T-cell (primary cell): Measurements from ENCODE around the gene PLCB4. TPM values are rescaled to one million over a fixed set of nuclear protein-coding genes. Genes with fewer than 3 reads are reported as not detected.

Source experiments
- ATAC-seq, 4 experiments: fragments of 200-7000 bp in 3 of 4; fragments of 150-1000 bp in 1 of 4; cut with Tn5 transposase; replicated peaks in 1 of 4; 1 replicate in 3 of 4; 2 replicates in 1 of 4; pipeline ENCODE4 v1.10.0; 2021; ENCODE audit warnings: moderate library complexity in 3 of 4, mild to moderate bottlenecking in 2 of 4, moderate number of reproducible peaks in 1 of 4
- CTCF ChIA-PET, 2 donors: fragments of 300-600 bp; sonication (Branson Sonifier 250); formaldehyde crosslinking; loops; one replicate each; lab custom pipeline; 2022; ENCODE audit warnings: antibody characterized with exemption in 2 of 2; lab: Charles Lee
- POLR2A ChIA-PET, 2 donors: fragments of 300-600 bp; sonication (Branson Sonifier 250); formaldehyde crosslinking; loops; one replicate each; lab custom pipeline; 2022; ENCODE audit warnings: antibody characterized with exemption in 2 of 2; lab: Charles Lee
- DNase-seq, 35 experiments: peaks; one replicate each; pipeline versions ENCODE4 v3.0.0 to v3.0.0-alpha.2; 2013 to 2023
- H3K27ac ChIP-seq: one replicate; pipeline ENCODE4 v1.5.1; 2013; ENCODE audit warnings: low read length
- H3K27me3 ChIP-seq, 2 experiments: replicated peaks in 1 of 2; 1 replicate in 1 of 2; 2 replicates in 1 of 2; pipeline versions ENCODE4 v1.6.1 to v1.7.0; 2013; ENCODE audit warnings: low read length in 1 of 2, mixed read lengths in 1 of 2; ENCODE audit not compliant: control insufficient read depth in 2 of 2, insufficient read depth in 2 of 2; ENCODE audit errors: extremely low read depth in 1 of 2
- H3K36me3 ChIP-seq, 2 donors: 1 replicate in 1 of 2; 2 replicates in 1 of 2; pipeline versions ENCODE4 v1.6.1 to v1.7.0; 2013; ENCODE audit warnings: low read length in 1 of 2; ENCODE audit not compliant: control insufficient read depth in 2 of 2, insufficient read depth in 1 of 2; ENCODE audit errors: extremely low read depth in 1 of 2
- H3K4me1 ChIP-seq, 2 experiments: 1 replicate in 1 of 2; 2 replicates in 1 of 2; pipeline versions ENCODE4 v1.6.1 to v1.7.0; 2013; ENCODE audit warnings: low read length in 2 of 2, mixed read lengths in 1 of 2; ENCODE audit not compliant: insufficient read depth in 2 of 2, control insufficient read depth in 1 of 2; ENCODE audit errors: extremely low read depth in 1 of 2
- H3K4me3 ChIP-seq, 2 donors: 1 replicate in 1 of 2; 2 replicates in 1 of 2; pipeline versions ENCODE4 v1.5.1 to v1.7.0; 2013; ENCODE audit warnings: mild to moderate bottlenecking in 2 of 2, low read length in 1 of 2, moderate library complexity in 1 of 2; ENCODE audit not compliant: control insufficient read depth in 1 of 2; ENCODE audit errors: extremely low read depth in 1 of 2
- H3K9me3 ChIP-seq: 2 replicates; pipeline ENCODE4 v1.7.0; 2013
- H3K27ac Mint-ChIP-seq, 2 donors: one replicate each; pipeline ENCODE4 v1.8.0; 2020 to 2021; ENCODE audit warnings: mild to moderate bottlenecking in 2 of 2, mixed read lengths in 2 of 2
- H3K27me3 Mint-ChIP-seq, 2 donors: one replicate each; pipeline ENCODE4 v1.8.0; 2021 to 2022; ENCODE audit warnings: mixed read lengths in 2 of 2
- H3K36me3 Mint-ChIP-seq: one replicate; pipeline ENCODE4 v1.8.0; 2021; ENCODE audit warnings: mixed read lengths
- H3K4me1 Mint-ChIP-seq, 3 donors: one replicate each; pipeline ENCODE4 v1.8.0; 2020 to 2022; ENCODE audit warnings: mixed read lengths in 3 of 3, mild to moderate bottlenecking in 1 of 3
- H3K4me3 Mint-ChIP-seq, 3 donors: one replicate each; pipeline ENCODE4 v1.8.0; 2020 to 2022; ENCODE audit warnings: mild to moderate bottlenecking in 3 of 3, mixed read lengths in 3 of 3, moderate library complexity in 3 of 3
- H3K9me3 Mint-ChIP-seq, 3 donors: one replicate each; pipeline ENCODE4 v1.8.0; 2020 to 2022; ENCODE audit warnings: mixed read lengths in 3 of 3
- WGBS: methylation state at CpG from one replicate; pipeline ENCODE4 v1.1.5; 2013; ENCODE audit warnings: missing lambda C conversion rate; ENCODE audit not compliant: insufficient coverage; 5-methylcytosine and 5-hydroxymethylcytosine counted together
- total RNA-seq, 35 experiments: library from RNA in 6 of 35; stranded (reverse) in 6 of 35; fragments of 120-200 nt in 1 of 35; gene quantifications; one replicate each; pipeline versions ENCODE4 v1.2.1 to v1.2.4 and lab custom pipeline; 2013 to 2026

PLCB4 gene
- total RNA-seq, 5 donors from 2014 or later (not counting 1 experiment from before 2014, with no cell fraction given), result 0.06 to 0.07 TPM; not detected in 3

- ChIA-PET CTCF (no interaction called here), POLR2A (no interaction called here)
- DNase-seq, result no peak
- H3K27me3 Mint-ChIP-seq, result no peaks in the 10 kb centered on the region
- H3K4me3 ChIP-seq, result no peak overlapping the region
- H3K4me1 ChIP-seq, result peaks cover 0 to 12% of the 10 kb centered on the region in 2 experiments
- no peak overlapping the region for H3K27ac ChIP-seq
- ATAC-seq, result no peak
- no peaks in the 10 kb centered on the region for H3K36me3 Mint-ChIP-seq
- no peaks in the 10 kb centered on the region for H3K4me1 Mint-ChIP-seq
- H3K36me3 ChIP-seq, result no peaks in the 10 kb centered on the region
- H3K27ac Mint-ChIP-seq, result no peak overlapping the region
- H3K9me3 ChIP-seq, result no peaks in the 10 kb centered on the region
- H3K27me3 ChIP-seq, result no peaks in the 10 kb centered on the region
- H3K4me3 Mint-ChIP-seq, result no peak overlapping the region
- 65% methylated on average over 4 of the region's 8 CpGs for WGBS
- peaks cover 6 to 22% (median 19%) of the 10 kb centered on the region in 3 donors for H3K9me3 Mint-ChIP-seq
Measured at GRCh38 chr20:9140162-9140760, 71.4 kb downstream of the PLCB4 start.

- POLR2A ChIA-PET, result no interaction called here
- no peak for DNase-seq
- no peak overlapping the region for H3K4me3 Mint-ChIP-seq
- no peak for ATAC-seq
- H3K9me3 Mint-ChIP-seq, result peaks cover 6 to 23% (median 23%) of the 10 kb centered on the region in 3 donors
- no peaks in the 10 kb centered on the region for H3K27me3 ChIP-seq
- CTCF ChIA-PET, result no interaction called here
- no peaks in the 10 kb centered on the region for H3K36me3 Mint-ChIP-seq
- no peak overlapping the region for H3K27ac ChIP-seq
- no peaks in the 10 kb centered on the region for H3K4me1 Mint-ChIP-seq
- H3K36me3 ChIP-seq, result no peaks in the 10 kb centered on the region
- H3K4me1 ChIP-seq, result peaks cover 0 to 17% of the 10 kb centered on the region in 2 experiments
- no CpG with 5 or more reads among the region's 1 CpG for whole genome bisulfite sequencing
- H3K9me3 ChIP-seq, result no peaks in the 10 kb centered on the region
- no peak overlapping the region for H3K4me3 ChIP-seq
- no peaks in the 10 kb centered on the region for H3K27me3 Mint-ChIP-seq
- no peak overlapping the region for H3K27ac Mint-ChIP-seq
Measured at GRCh38 chr20:9141070-9141469, 72.2 kb downstream of the PLCB4 start.

- no peaks in the 10 kb centered on the region for H3K4me1 Mint-ChIP-seq
- POLR2A ChIA-PET, result no interaction called here
- H3K36me3 Mint-ChIP-seq, result no peaks in the 10 kb centered on the region
Measured at GRCh38 chr20:9141921-9142320, 73.0 kb downstream of the PLCB4 start.

GRCh38 chr20:9142809-9143208, 73.9 kb downstream of the PLCB4 start:
- ChIA-PET POLR2A (no interaction called here), CTCF (no interaction called here)
- Mint-ChIP-seq H3K9me3 (peaks cover 7 to 34% (median 25%) of the 10 kb centered on the region in 3 donors), H3K36me3 (no peaks in the 10 kb centered on the region), H3K4me3 (no peak overlapping the region), H3K27me3 (no peaks in the 10 kb centered on the region), H3K4me1 (no peaks in the 10 kb centered on the region), H3K27ac (no peak overlapping the region)
- Histone ChIP-seq H3K9me3 (no peaks in the 10 kb centered on the region), H3K27me3 (no peaks in the 10 kb centered on the region), H3K4me1 (peaks cover 0 to 17% of the 10 kb centered on the region in 2 experiments), H3K36me3 (no peaks in the 10 kb centered on the region), H3K4me3 (no peak overlapping the region), H3K27ac (no peak overlapping the region)
- ATAC-seq (no peak), DNase-seq (no peak)
- WGBS, result 67% methylated on average over 3 of the region's 3 CpGs

More at GRCh38 chr20:9141921-9142320, 73.0 kb downstream of the PLCB4 start:
- Mint-ChIP-seq H3K27me3 (no peaks in the 10 kb centered on the region), H3K27ac (no peak overlapping the region), H3K9me3 (peaks cover 7 to 31% (median 25%) of the 10 kb centered on the region in 3 donors), H3K4me3 (no peak overlapping the region)
- no peaks in the 10 kb centered on the region for H3K27me3 ChIP-seq
- peaks cover 0 to 17% of the 10 kb centered on the region in 2 experiments for H3K4me1 ChIP-seq
- H3K4me3 ChIP-seq, result no peak overlapping the region
- H3K36me3 ChIP-seq, result no peaks in the 10 kb centered on the region
- H3K9me3 ChIP-seq, result no peaks in the 10 kb centered on the region
- H3K27ac ChIP-seq, result no peak overlapping the region
- no peak for ATAC-seq
- CTCF ChIA-PET, result no interaction called here
- DNase-seq, result no peak

- no peaks in the 10 kb centered on the region for H3K9me3 ChIP-seq
- no peak overlapping the region for H3K27ac ChIP-seq
- H3K4me3 Mint-ChIP-seq, result no peak overlapping the region
- H3K4me3 ChIP-seq, result no peak overlapping the region
- peaks cover 5 to 39% (median 29%) of the 10 kb centered on the region in 3 donors for H3K9me3 Mint-ChIP-seq
- no CpG with 5 or more reads among the region's 1 CpG for WGBS
- no peaks in the 10 kb centered on the region for H3K4me1 Mint-ChIP-seq
- ChIA-PET POLR2A (no interaction called here), CTCF (no interaction called here)
- no peak overlapping the region for H3K27ac Mint-ChIP-seq
- peaks cover 0 to 17% of the 10 kb centered on the region in 2 experiments for H3K4me1 ChIP-seq
- H3K27me3 ChIP-seq, result no peaks in the 10 kb centered on the region
- no peaks in the 10 kb centered on the region for H3K36me3 ChIP-seq
- no peaks in the 10 kb centered on the region for H3K27me3 Mint-ChIP-seq
- DNase-seq (no peak), ATAC-seq (no peak)
- no peaks in the 10 kb centered on the region for H3K36me3 Mint-ChIP-seq
Measured at GRCh38 chr20:9143926-9144325, 75.0 kb downstream of the PLCB4 start.

- Mint-ChIP-seq H3K36me3 (no peaks in the 10 kb centered on the region), H3K9me3 (peaks cover 5 to 40% (median 25%) of the 10 kb centered on the region in 3 donors), H3K27me3 (peaks cover 0 to 3% of the 10 kb centered on the region in 2 donors), H3K27ac (no peak overlapping the region), H3K4me1 (no peaks in the 10 kb centered on the region), H3K4me3 (no peak overlapping the region)
- CTCF ChIA-PET, result no interaction called here
- 42% methylated on average over 2 of the region's 2 CpGs for WGBS
- ATAC-seq (no peak), DNase-seq (no peak)
- Histone ChIP-seq H3K27me3 (no peaks in the 10 kb centered on the region), H3K27ac (no peak overlapping the region), H3K9me3 (no peaks in the 10 kb centered on the region), H3K36me3 (no peaks in the 10 kb centered on the region), H3K4me1 (peaks cover 0 to 17% of the 10 kb centered on the region in 2 experiments), H3K4me3 (no peak overlapping the region)
- POLR2A ChIA-PET, result no interaction called here
Measured at GRCh38 chr20:9144643-9145042, 75.8 kb downstream of the PLCB4 start.
